BJ (cell line): Measurements from ENCODE around the gene MUSK. TPM values are rescaled to one million over a fixed set of nuclear protein-coding genes. Genes with fewer than 3 reads are reported as not detected.

ENCODE experiments used
- CTCF ChIA-PET: fragments of 350-600 bp; formaldehyde crosslinking; extraction: SDS; loops from one replicate; lab custom pipeline; 2021; ENCODE audit warnings: antibody characterized with exemption, inconsistent platforms; lab: Yijun Ruan, JAX
- POLR2A ChIA-PET: fragments of 300-600 bp; sonication (Branson Sonifier 250); formaldehyde crosslinking; extraction: SDS; loops from one replicate; lab custom pipeline; 2021; ENCODE audit warnings: antibody characterized with exemption; lab: Charles Lee
- DNase-seq: peaks from one replicate; pipeline ENCODE4 v3.0.0-alpha.2; 2011; ENCODE audit warnings: low read depth
- H3K27me3 ChIP-seq: 2 replicates; pipeline ENCODE4 v1.6.0; 2011; ENCODE audit warnings: low read length; ENCODE audit not compliant: control insufficient read depth, insufficient read depth
- H3K36me3 ChIP-seq: 2 replicates; pipeline ENCODE4 v1.5.1; 2011; ENCODE audit warnings: low read length; ENCODE audit not compliant: control insufficient read depth, insufficient read depth
- H3K4me3 ChIP-seq: 2 replicates; pipeline ENCODE4 v1.5.1; 2011; ENCODE audit warnings: low read depth, mild to moderate bottlenecking, control low read depth, low read length
- polyA plus RNA-seq: library from polyadenylated mRNA; depleted of rRNA; stranded (reverse); fragments of >200 nt; gene quantifications from 2 replicates; pipeline ENCODE4 v1.2.3, GENCODE V29; 2011
- TF ChIP-seq, protein P1 (sequence below): IDR thresholded peaks from 2 replicates; pipeline ENCODE4 v1.5.1; 2011; ENCODE audit warnings: low read depth, mild to moderate bottlenecking, control low read depth, inconsistent platforms, low read length, moderate library complexity; ENCODE audit not compliant: insufficient read depth

The MUSK gene
- polyA plus RNA-seq, 1 experiment: 0.04 TPM

DNA sequence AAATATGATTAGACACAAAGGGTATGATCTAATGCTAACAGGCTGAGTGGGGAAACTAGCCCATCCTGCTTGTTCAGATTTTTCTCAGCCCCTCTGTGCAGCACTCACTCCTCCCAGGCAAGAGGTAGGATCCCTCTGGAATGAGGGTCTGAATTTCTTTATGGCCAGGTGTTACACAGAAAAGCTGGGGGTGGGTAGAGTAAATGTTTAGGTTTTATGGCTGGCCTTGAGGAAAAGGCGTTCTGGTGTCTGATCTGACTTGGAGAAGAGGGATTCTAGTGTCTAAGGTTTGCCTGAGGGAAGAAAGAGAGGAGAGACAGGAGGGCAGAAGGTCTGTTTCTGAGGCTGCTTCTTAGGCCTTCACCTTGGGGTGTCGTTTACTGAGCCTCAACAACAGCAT is 97.3 kb downstream of the MUSK start:
- no peak for DNase-seq
- TF ChIP-seq, protein P1, sequence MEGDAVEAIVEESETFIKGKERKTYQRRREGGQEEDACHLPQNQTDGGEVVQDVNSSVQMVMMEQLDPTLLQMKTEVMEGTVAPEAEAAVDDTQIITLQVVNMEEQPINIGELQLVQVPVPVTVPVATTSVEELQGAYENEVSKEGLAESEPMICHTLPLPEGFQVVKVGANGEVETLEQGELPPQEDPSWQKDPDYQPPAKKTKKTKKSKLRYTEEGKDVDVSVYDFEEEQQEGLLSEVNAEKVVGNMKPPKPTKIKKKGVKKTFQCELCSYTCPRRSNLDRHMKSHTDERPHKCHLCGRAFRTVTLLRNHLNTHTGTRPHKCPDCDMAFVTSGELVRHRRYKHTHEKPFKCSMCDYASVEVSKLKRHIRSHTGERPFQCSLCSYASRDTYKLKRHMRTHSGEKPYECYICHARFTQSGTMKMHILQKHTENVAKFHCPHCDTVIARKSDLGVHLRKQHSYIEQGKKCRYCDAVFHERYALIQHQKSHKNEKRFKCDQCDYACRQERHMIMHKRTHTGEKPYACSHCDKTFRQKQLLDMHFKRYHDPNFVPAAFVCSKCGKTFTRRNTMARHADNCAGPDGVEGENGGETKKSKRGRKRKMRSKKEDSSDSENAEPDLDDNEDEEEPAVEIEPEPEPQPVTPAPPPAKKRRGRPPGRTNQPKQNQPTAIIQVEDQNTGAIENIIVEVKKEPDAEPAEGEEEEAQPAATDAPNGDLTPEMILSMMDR: no peak
- Histone ChIP-seq H3K36me3 (no peaks in the 10 kb centered on the region), H3K27me3 (no peaks in the 10 kb centered on the region), H3K4me3 (no peak overlapping the region)
- ChIA-PET CTCF (no interaction called here), POLR2A (no interaction called here)

DNA sequence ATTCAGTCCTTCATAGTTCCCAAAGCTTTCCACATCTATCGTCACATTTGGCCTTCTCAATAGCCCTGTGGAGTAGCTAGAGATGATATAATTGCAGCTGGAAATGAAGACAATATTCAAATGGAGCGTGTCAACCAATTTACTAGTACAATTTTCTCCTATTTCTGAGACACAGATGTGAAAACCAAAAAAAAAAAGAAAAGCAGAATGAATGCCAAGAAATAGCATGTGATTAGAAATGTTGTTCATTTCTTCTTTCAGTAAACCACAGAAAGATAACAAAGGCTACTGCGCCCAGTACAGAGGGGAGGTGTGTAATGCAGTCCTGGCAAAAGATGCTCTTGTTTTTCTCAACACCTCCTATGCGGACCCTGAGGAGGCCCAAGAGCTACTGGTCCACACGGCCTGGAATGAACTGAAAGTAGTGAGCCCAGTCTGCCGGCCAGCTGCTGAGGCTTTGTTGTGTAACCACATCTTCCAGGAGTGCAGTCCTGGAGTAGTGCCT is 99.0 kb downstream of the MUSK start:
- H3K36me3 ChIP-seq: no peaks in the 10 kb centered on the region
- TF ChIP-seq, protein P1: no peak
- POLR2A ChIA-PET: no interaction called here
- H3K27me3 ChIP-seq: no peaks in the 10 kb centered on the region
- H3K4me3 ChIP-seq: no peak overlapping the region
- CTCF ChIA-PET: interaction anchor here (0.6 to 0.8 kb wide), 3 partner anchors 10 to 267 kb away, joined by 3 read pairs; no protein-coding TSS in a partner anchor
- DNase-seq: no peak

DNA sequence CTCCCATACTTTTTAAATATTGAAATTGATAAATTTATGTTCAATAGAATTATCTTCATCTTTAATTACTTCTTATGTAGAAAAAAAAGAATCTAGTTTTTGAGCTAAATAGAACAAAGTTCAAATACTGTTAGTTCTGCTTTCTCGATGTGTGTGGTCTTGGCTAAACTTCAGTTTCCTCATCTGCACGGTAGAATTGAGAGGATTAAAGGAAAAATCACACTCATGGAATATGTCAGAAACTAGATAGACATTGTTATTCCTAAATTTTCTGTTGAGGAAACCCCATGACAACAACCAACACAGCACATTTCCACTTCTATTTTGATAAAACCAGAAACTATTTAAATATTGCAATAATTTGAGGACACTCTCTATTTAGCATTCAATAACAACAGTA is 100.3 kb downstream of the MUSK start:
- TF ChIP-seq, protein P1: no peak
- Histone ChIP-seq H3K27me3 (no peaks in the 10 kb centered on the region), H3K36me3 (no peaks in the 10 kb centered on the region), H3K4me3 (no peak overlapping the region)
- no peak for DNase-seq
- CTCF ChIA-PET: no interaction called here
- POLR2A ChIA-PET: no interaction called here

DNA sequence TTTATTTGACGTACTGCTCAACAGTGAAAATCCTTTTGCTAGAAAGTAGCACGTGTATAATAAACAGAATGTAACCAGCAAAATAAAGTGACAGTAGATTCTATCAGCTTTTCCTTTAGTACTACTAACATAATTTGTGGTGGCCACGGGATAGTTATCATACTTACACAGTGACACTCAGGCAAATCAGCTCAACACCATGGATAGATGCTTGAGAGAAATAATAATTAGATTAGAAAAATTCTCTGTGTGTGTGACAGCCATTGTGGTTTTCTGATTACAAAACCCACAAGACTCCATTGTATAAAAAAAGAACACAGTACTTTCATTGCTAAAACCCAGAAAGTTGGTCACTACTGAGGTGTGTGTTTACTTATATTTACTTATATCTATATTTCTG is 101.1 kb downstream of the MUSK start:
- CTCF ChIA-PET: no interaction called here

DNA sequence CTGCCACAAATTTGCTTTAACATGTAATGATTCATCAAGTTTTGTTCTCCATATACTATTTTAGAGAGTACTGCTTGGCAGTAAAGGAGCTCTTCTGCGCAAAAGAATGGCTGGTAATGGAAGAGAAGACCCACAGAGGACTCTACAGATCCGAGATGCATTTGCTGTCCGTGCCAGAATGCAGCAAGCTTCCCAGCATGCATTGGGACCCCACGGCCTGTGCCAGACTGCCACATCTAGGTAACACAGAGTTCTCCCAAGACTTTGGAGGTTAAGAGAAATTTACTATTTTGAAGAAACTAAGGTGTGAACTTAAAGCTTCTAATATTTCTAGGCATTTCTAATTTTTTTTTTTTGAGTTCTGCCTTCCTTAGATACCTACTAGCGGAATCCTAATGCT is 107.1 kb downstream of the MUSK start:
- TF ChIP-seq, protein P1: no peak
- no peak overlapping the region for H3K4me3 ChIP-seq
- CTCF ChIA-PET: no interaction called here
- no peaks in the 10 kb centered on the region for H3K27me3 ChIP-seq
- H3K36me3 ChIP-seq: no peaks in the 10 kb centered on the region
- POLR2A ChIA-PET: no interaction called here
- DNase-seq: no peak

More for the DNA sequence above, 101.1 kb downstream of the MUSK start:
- Histone ChIP-seq H3K27me3 (no peaks in the 10 kb centered on the region), H3K36me3 (no peaks in the 10 kb centered on the region), H3K4me3 (no peak overlapping the region)
- POLR2A ChIA-PET: no interaction called here
- TF ChIP-seq, protein P1: no peak
- no peak for DNase-seq
